Motor neuron (in vitro differentiated cells): ENCODE results near the gene NEMP1. TPM values are rescaled to one million over a fixed set of nuclear protein-coding genes. Genes with fewer than 3 reads are reported as not detected.
A peak's percentile ranks its signal among the peaks of the same experiment; 100 is the strongest.

Experiments
- ATAC-seq, 8 experiments: fragments of 200-7000 bp; cut with Tn5 transposase; replicated peaks in 6 of 8; 2 replicates each; pipeline ENCODE4 v1.8.0; 2021; ENCODE audit warnings: mild to moderate bottlenecking in 8 of 8, moderate library complexity in 8 of 8
- H3K27ac ChIP-seq, 2 donors: fragments of 250-450 bp; sonication (Bioruptor Pico); 2 replicates each; pipeline ENCODE4 v1.9.0; 2021; ENCODE audit warnings: antibody characterized with exemption in 2 of 2, mild to moderate bottlenecking in 2 of 2, moderate library complexity in 1 of 2
- H3K4me1 ChIP-seq, 2 donors: fragments of 250-450 bp; sonication (Bioruptor Pico); replicated peaks in 1 of 2; 2 replicates each; pipeline ENCODE4 v1.6.1; 2021; ENCODE audit warnings: antibody characterized with exemption in 2 of 2, mild to moderate bottlenecking in 2 of 2, moderate library complexity in 1 of 2
- H3K4me3 ChIP-seq, 5 donors: fragments of 250-450 bp; sonication (Bioruptor Pico); 2 replicates each; pipeline ENCODE4 v1.9.0; 2021; ENCODE audit warnings: antibody characterized with exemption in 5 of 5, mild to moderate bottlenecking in 5 of 5, moderate library complexity in 4 of 5
- WGBS, 10 experiments: fragments of 450-650 bp; shearing (Covaris generic); methylation state at CpG; one replicate each; pipeline ENCODE4 v1.0.0; 2022; 5-methylcytosine and 5-hydroxymethylcytosine counted together
- in situ Hi-C, 9 experiments: fragments of 400-800 bp; cut with MboI; loops; one replicate each; pipeline ENCODE4 v1.15.0; 2021; ENCODE audit warnings: low sequenced_read_pairs in 9 of 9, low pct_unique_long_range_greater_than_20kb in 2 of 9; ENCODE audit not compliant: unreplicated experiment in 9 of 9
- total RNA-seq, 8 experiments: library from RNA; unstranded; fragments of 300-600 nt; gene quantifications; 2 replicates each; pipeline versions ENCODE4 v1.2.3 to v1.2.4, GENCODE V29; 2022

Gene NEMP1
- total RNA-seq, 8 experiments from 2014 or later = 3.7 to 19.8 (median 6.4) TPM

DNA sequence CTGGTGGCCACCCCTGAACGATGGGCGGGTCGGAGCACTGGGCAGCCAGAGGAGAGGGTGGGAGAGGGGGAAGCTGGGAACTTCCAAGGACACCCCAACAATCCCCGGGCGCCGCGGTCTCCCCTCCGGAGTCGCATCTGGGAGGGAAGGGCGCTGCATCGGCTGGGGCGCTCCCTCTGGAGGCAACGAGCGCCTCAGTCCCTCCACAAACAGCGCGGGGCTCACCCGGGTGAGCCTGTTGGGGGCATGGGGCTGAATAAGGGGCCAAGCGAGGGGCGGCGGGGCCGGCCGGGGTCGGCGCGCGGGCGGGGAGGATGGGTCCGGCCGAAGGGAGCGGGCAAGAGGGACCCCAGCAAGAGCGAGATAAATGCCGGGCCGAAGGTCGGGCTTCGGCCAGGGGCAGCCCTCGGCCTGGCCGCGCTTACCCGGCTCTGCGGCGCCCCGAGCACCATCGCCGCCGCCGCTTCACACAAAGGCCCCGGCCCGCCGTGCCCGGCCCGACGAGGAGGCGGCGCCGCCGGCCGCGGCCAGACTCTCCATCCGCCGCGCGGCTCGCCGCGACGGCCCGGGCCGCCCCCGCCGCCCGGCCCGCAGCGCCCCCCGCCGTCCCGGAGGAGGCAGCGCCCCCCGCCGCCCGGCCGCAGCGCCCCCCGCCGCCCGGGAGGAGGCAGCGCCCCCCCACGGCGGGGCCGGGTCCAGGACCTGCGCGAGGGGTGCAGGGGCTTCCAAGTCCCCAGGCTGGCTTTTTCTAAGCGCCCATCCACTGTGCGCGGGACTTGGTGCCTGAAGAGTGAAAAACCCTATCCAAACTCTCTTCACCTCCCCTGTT lies 72.4 kb downstream of the NEMP1 start, which contains the start of gene ZBTB39:
TSS of gene ZBTB39 (minus strand) at position 567 of the 829 bp plus-strand sequence. CDS start 1,629 bp downstream, outside the sequence.
- Histone ChIP-seq H3K4me1 (peaks cover 7 to 15% of the 10 kb centered on the region in 2 donors), H3K27ac (peak within 1 kb of the TSS; percentile 26 to 78), H3K4me3 (peak within 1 kb of the TSS; percentile 62 to 96 (median 95))
- ATAC-seq = peak; percentile 82 to 94 (median 88)
- in situ Hi-C loops = loop anchor here in 1 of 9 experiments (10.0 kb wide), 1 partner anchor 59 kb away; no protein-coding TSS in a partner anchor
- 0% methylated on average over 11 of the region's 94 CpGs; no CpG with 5 or more reads in 9 of the 10 experiments for WGBS, 10 experiments

Other genes with a start within 250 kb of the NEMP1 start
- gene SDR9C7, start 144.4 kb downstream of the NEMP1 start, total RNA-seq = under 1 TPM in 4 of 8 experiments, not detected in 4; 0.18 to 0.24 (median 0.23) TPM
- 1 to 10 TPM in 2 of 8 experiments, under 1 TPM in 6; 0.14 to 1.7 (median 0.43) TPM for gene RDH16, start 121.2 kb downstream of the NEMP1 start, total RNA-seq
- gene ZBTB39, start 72.2 kb downstream of the NEMP1 start, total RNA-seq = 10 to 100 TPM in 3 of 8 experiments, 1 to 10 TPM in 5; 4.4 to 17.8 (median 9.3) TPM
- 10 to 100 TPM in 1 of 8 experiments, 1 to 10 TPM in 2, not detected in 5; 2.4 to 11.2 (median 3.6) TPM for gene TAC3, start 62.3 kb downstream of the NEMP1 start, total RNA-seq
- gene MYO1A, start 28.7 kb downstream of the NEMP1 start, total RNA-seq = under 1 TPM in 4 of 8 experiments, not detected in 4; 0.31 to 0.67 (median 0.34) TPM
- 10 to 100 TPM; 13.4 to 41.1 (median 24.0) TPM for gene NAB2, start 10.3 kb upstream of the NEMP1 start, total RNA-seq
- gene STAT6, start 32.6 kb upstream of the NEMP1 start, total RNA-seq = 100 to 1,000 TPM in 2 of 8 experiments, 10 to 100 TPM in 2, 1 to 10 TPM in 4; 1.6 to 126 (median 13.3) TPM
- gene LRP1, start 49.7 kb upstream of the NEMP1 start, total RNA-seq = 100 to 1,000 TPM in 2 of 8 experiments, 10 to 100 TPM in 6; 36.6 to 182 (median 55.3) TPM
- under 1 TPM in 5 of 8 experiments, not detected in 3; 0.57 to 0.81 (median 0.71) TPM for gene LRP1-AS, start 68.8 kb upstream of the NEMP1 start, total RNA-seq
- gene NXPH4, start 138.0 kb upstream of the NEMP1 start, total RNA-seq = 10 to 100 TPM in 5 of 8 experiments, 1 to 10 TPM in 1, under 1 TPM in 2; 0.36 to 16.3 (median 10.7) TPM
- gene SHMT2, start 150.9 kb upstream of the NEMP1 start, total RNA-seq = 100 to 1,000 TPM in 5 of 8 experiments, 10 to 100 TPM in 3; 72.9 to 187 (median 120) TPM
- 1 to 10 TPM in 6 of 8 experiments, under 1 TPM in 2; 0.87 to 4.8 (median 1.5) TPM for gene STAC3, start 172.4 kb upstream of the NEMP1 start, total RNA-seq